Liver (tissue), 9 donors: Measurements from ENCODE around the gene CARS2. TPM values are rescaled to one million over a fixed set of nuclear protein-coding genes. Genes with fewer than 3 reads are reported as not detected.

ENCODE experiments used
- DNase-seq: peaks from one replicate; pipeline ENCODE4 v3.0.0-alpha.2; 2017; ENCODE audit warnings: low spot score
- H3K27ac ChIP-seq, 2 donors: one replicate each; pipeline ENCODE4 v1.7.0; 2013; ENCODE audit warnings: inconsistent platforms in 2 of 2, low read length in 2 of 2, control low read depth in 1 of 2, low read depth in 1 of 2, mild to moderate bottlenecking in 1 of 2
- H3K27me3 ChIP-seq, 4 donors: one replicate each; pipeline versions ENCODE4 v1.6.1 to v1.7.0; 2013; ENCODE audit warnings: low read length in 3 of 4, inconsistent platforms in 1 of 4, mild to moderate bottlenecking in 1 of 4, moderate library complexity in 1 of 4; ENCODE audit not compliant: control insufficient read depth in 4 of 4, insufficient read depth in 4 of 4
- H3K36me3 ChIP-seq, 4 donors: one replicate each; pipeline versions ENCODE4 v1.6.1 to v1.7.0; 2013; ENCODE audit warnings: low read length in 3 of 4, mild to moderate bottlenecking in 3 of 4, low read depth in 1 of 4, moderate library complexity in 1 of 4; ENCODE audit not compliant: control insufficient read depth in 4 of 4, insufficient read depth in 3 of 4
- H3K4me1 ChIP-seq, 4 donors: one replicate each; pipeline versions ENCODE4 v1.6.1 to v1.7.0; 2013; ENCODE audit warnings: low read length in 3 of 4, mild to moderate bottlenecking in 3 of 4, moderate library complexity in 1 of 4; ENCODE audit not compliant: control insufficient read depth in 4 of 4, insufficient read depth in 4 of 4
- H3K4me3 ChIP-seq, 3 donors: one replicate each; pipeline versions ENCODE4 v1.6.1 to v1.7.0; 2013; ENCODE audit warnings: low read length in 3 of 3, control low read depth in 1 of 3, low read depth in 1 of 3, mild to moderate bottlenecking in 1 of 3
- H3K9ac ChIP-seq, 2 donors: one replicate each; pipeline ENCODE4 v1.7.0; 2013; ENCODE audit warnings: low read length in 2 of 2, mild to moderate bottlenecking in 2 of 2, moderate library complexity in 2 of 2, control low read depth in 1 of 2, low read depth in 1 of 2
- H3K9me3 ChIP-seq, 4 donors: one replicate each; pipeline versions ENCODE4 v1.6.1 to v1.7.0; 2013; ENCODE audit warnings: low read length in 3 of 4; ENCODE audit not compliant: control insufficient read depth in 4 of 4
- ATF3 ChIP-seq: IDR thresholded peaks from 2 replicates; pipeline ENCODE4 v1.6.1; 2016; ENCODE audit warnings: antibody characterized with exemption
- EGR1 ChIP-seq, 2 donors: IDR thresholded peaks; 2 replicates each; pipeline ENCODE4 v1.6.1; 2016 to 2018; ENCODE audit warnings: antibody characterized with exemption in 2 of 2, low read depth in 2 of 2
- FOXA1 ChIP-seq: IDR thresholded peaks from 2 replicates; pipeline ENCODE4 v1.6.1; 2016; ENCODE audit warnings: antibody characterized with exemption
- FOXA2 ChIP-seq: IDR thresholded peaks from 2 replicates; pipeline ENCODE4 v1.6.1; 2016; ENCODE audit warnings: antibody characterized with exemption
- GABPA ChIP-seq, 2 donors: IDR thresholded peaks in 1 of 2; conservative IDR thresholded peaks in 1 of 2; 2 replicates each; pipeline ENCODE4 v1.6.1; 2016; ENCODE audit warnings: antibody characterized with exemption in 2 of 2, mild to moderate bottlenecking in 1 of 2, moderate library complexity in 1 of 2
- HNF4A ChIP-seq, 2 donors: conservative IDR thresholded peaks; 2 replicates each; pipeline ENCODE4 v1.6.1; 2016; ENCODE audit warnings: antibody characterized with exemption in 2 of 2, mild to moderate bottlenecking in 2 of 2
- HNF4G ChIP-seq: IDR thresholded peaks from 2 replicates; pipeline ENCODE4 v1.6.1; 2016; ENCODE audit warnings: antibody characterized with exemption
- JUND ChIP-seq, 2 donors: IDR thresholded peaks; 2 replicates each; pipeline ENCODE4 v1.6.1; 2016; ENCODE audit warnings: antibody characterized with exemption in 2 of 2
- NR2F2 ChIP-seq: IDR thresholded peaks from 2 replicates; pipeline ENCODE4 v1.6.1; 2016; ENCODE audit warnings: antibody characterized with exemption
- RAD21 ChIP-seq, 2 donors: IDR thresholded peaks; 2 replicates each; pipeline ENCODE4 v1.6.1; 2016; ENCODE audit warnings: antibody characterized with exemption in 2 of 2, mild to moderate bottlenecking in 2 of 2
- REST ChIP-seq: IDR thresholded peaks from 2 replicates; pipeline ENCODE4 v1.6.1; 2016; ENCODE audit warnings: antibody characterized with exemption, mild to moderate bottlenecking
- RXRA ChIP-seq, 2 donors: IDR thresholded peaks; 2 replicates each; pipeline ENCODE4 v1.6.1; 2017 to 2018; ENCODE audit warnings: antibody characterized with exemption in 2 of 2, mild to moderate bottlenecking in 1 of 2
- SP1 ChIP-seq: IDR thresholded peaks from 2 replicates; pipeline ENCODE4 v1.6.1; 2018; ENCODE audit warnings: antibody characterized with exemption, mild to moderate bottlenecking
- YY1 ChIP-seq: IDR thresholded peaks from 2 replicates; pipeline ENCODE4 v1.6.1; 2016; ENCODE audit warnings: antibody characterized with exemption, mild to moderate bottlenecking
- ZBTB33 ChIP-seq: IDR thresholded peaks from 2 replicates; pipeline ENCODE4 v1.6.1; 2016; ENCODE audit warnings: antibody characterized with exemption
- WGBS: extraction: QIAGEN DNeasy Blood & Tissue Kit; methylation state at CpG from one replicate; pipeline ENCODE4 v1.1.7; 2013; 5-methylcytosine and 5-hydroxymethylcytosine counted together
- polyA plus RNA-seq, 2 donors: library from polyadenylated mRNA; stranded (reverse) in 1 of 2; unstranded in 1 of 2; fragments of 200-250 nt in 1 of 2; fragments of >200 nt in 1 of 2; fragmentation: Nextera tagmentation in 1 of 2; extraction: Ambion mirVana in 1 of 2; gene quantifications; one replicate each; pipeline versions ENCODE4 v1.2.1 to v1.2.3, GENCODE V29; 2013 to 2015
- total RNA-seq, 2 donors: library from RNA; depleted of rRNA; stranded (reverse); fragments of >200 nt; gene quantifications; one replicate each; pipeline ENCODE4 v1.2.3, GENCODE V29; 2014
- TF ChIP-seq, protein P1 (sequence below): fragments of 150-350 bp; IDR thresholded peaks from 2 replicates; pipeline ENCODE4 v1.5.1; 2017; ENCODE audit warnings: improper control_type of control experiment, low read depth, low read length; ENCODE audit not compliant: missing input control
- TF ChIP-seq, protein P2 (sequence below): IDR thresholded peaks from 2 replicates; pipeline ENCODE4 v1.6.1; 2016; ENCODE audit warnings: antibody characterized with exemption
- donor health status: healthy.
- donor health status: healthy.
- donor health status: healthy.
- donor health status: healthy.
- donor health status: healthy.

The CARS2 gene
- total and polyA plus RNA-seq, 4 donors: 28.6 to 44.0 (median 31.4) TPM

- Histone ChIP-seq H3K27ac (peak overlapping the region; percentile 98 to 99), H3K4me3 (peak overlapping the region; percentile 51 to 89 (median 87)), H3K4me1 (peaks cover 10 to 49% (median 32%) of the 10 kb centered on the region in 4 donors), H3K36me3 (no peaks in the 10 kb centered on the region), H3K9ac (peak overlapping the region; percentile 86 to 94), H3K9me3 (no peaks in the 10 kb centered on the region), H3K27me3 (no peaks in the 10 kb centered on the region)
- WGBS: 5% methylated on average over 37 of the region's 37 CpGs
- TF ChIP-seq, protein P1, sequence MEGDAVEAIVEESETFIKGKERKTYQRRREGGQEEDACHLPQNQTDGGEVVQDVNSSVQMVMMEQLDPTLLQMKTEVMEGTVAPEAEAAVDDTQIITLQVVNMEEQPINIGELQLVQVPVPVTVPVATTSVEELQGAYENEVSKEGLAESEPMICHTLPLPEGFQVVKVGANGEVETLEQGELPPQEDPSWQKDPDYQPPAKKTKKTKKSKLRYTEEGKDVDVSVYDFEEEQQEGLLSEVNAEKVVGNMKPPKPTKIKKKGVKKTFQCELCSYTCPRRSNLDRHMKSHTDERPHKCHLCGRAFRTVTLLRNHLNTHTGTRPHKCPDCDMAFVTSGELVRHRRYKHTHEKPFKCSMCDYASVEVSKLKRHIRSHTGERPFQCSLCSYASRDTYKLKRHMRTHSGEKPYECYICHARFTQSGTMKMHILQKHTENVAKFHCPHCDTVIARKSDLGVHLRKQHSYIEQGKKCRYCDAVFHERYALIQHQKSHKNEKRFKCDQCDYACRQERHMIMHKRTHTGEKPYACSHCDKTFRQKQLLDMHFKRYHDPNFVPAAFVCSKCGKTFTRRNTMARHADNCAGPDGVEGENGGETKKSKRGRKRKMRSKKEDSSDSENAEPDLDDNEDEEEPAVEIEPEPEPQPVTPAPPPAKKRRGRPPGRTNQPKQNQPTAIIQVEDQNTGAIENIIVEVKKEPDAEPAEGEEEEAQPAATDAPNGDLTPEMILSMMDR: peak; percentile 6
- TF ChIP-seq HNF4A (conservative IDR thresholded peaks at IDR 0.05): no peak
- peak; percentile 44 to 57 for TF ChIP-seq RAD21 (IDR thresholded peaks at IDR 0.05)
- no peak for TF ChIP-seq EGR1 (IDR thresholded peaks at IDR 0.05; ENCODE audit: low read depth in 2 of 2)
- peak; percentile 8 for TF ChIP-seq ATF3
- peak in 1 of 2 donors; percentile 10 for TF ChIP-seq RXRA (IDR thresholded peaks at IDR 0.05)
- no peak for TF ChIP-seq SP1
- DNase-seq: no peak
These were observed 89.5 kb downstream of the CARS2 start for GRCh38 chr13:110616103-110617101.

- Histone ChIP-seq H3K36me3 (no peaks in the 10 kb centered on the region), H3K4me1 (peaks cover 10 to 43% (median 26%) of the 10 kb centered on the region in 4 donors), H3K9me3 (no peaks in the 10 kb centered on the region), H3K27me3 (no peaks in the 10 kb centered on the region), H3K4me3 (peak within 1 kb of the TSS; percentile 51 to 89 (median 87)), H3K27ac (peak within 1 kb of the TSS; percentile 98 to 99), H3K9ac (peak within 1 kb of the TSS; percentile 86 to 94)
- WGBS: 2% methylated on average over 95 of the region's 95 CpGs
- peak; percentile 89 for DNase-seq
- TF ChIP-seq RAD21 (IDR thresholded peaks at IDR 0.05): peak; percentile 18 to 50
- TF ChIP-seq GABPA (IDR thresholded peaks at IDR 0.05 in 1 of 2, conservative IDR thresholded peaks at IDR 0.05 in 1 of 2): peak; percentile 87 to 96
- TF ChIP-seq, protein P2, sequence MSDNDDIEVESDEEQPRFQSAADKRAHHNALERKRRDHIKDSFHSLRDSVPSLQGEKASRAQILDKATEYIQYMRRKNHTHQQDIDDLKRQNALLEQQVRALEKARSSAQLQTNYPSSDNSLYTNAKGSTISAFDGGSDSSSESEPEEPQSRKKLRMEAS: peak; percentile 60
- peak; percentile 66 to 70 for TF ChIP-seq HNF4A (conservative IDR thresholded peaks at IDR 0.05)
- TF ChIP-seq SP1: peak; percentile 80
- TF ChIP-seq RXRA (IDR thresholded peaks at IDR 0.05): peak; percentile 48 to 66
- TF ChIP-seq, protein P1: no peak
- peak; percentile 67 for TF ChIP-seq ZBTB33
- TF ChIP-seq ATF3: no peak
- TF ChIP-seq FOXA1: no peak
- TF ChIP-seq EGR1 (IDR thresholded peaks at IDR 0.05; ENCODE audit: low read depth in 2 of 2): peak; percentile 72 to 75
- peak; percentile 98 for TF ChIP-seq YY1
- TF ChIP-seq HNF4G: peak; percentile 14
- TF ChIP-seq JUND (IDR thresholded peaks at IDR 0.05): no peak
- peak; percentile 89 for TF ChIP-seq REST
- no peak for TF ChIP-seq FOXA2
- peak; percentile 40 for TF ChIP-seq NR2F2
These were observed 90.4 kb downstream of the CARS2 start, which contains the start of gene NAXD for GRCh38 chr13:110615322-110616102. Gene NAXD (plus strand): TSS chr13:110615545. CDS start chr13:110615602, 57 bp downstream.
